Measurements from ENCODE around the gene PRMT2.

DNA sequence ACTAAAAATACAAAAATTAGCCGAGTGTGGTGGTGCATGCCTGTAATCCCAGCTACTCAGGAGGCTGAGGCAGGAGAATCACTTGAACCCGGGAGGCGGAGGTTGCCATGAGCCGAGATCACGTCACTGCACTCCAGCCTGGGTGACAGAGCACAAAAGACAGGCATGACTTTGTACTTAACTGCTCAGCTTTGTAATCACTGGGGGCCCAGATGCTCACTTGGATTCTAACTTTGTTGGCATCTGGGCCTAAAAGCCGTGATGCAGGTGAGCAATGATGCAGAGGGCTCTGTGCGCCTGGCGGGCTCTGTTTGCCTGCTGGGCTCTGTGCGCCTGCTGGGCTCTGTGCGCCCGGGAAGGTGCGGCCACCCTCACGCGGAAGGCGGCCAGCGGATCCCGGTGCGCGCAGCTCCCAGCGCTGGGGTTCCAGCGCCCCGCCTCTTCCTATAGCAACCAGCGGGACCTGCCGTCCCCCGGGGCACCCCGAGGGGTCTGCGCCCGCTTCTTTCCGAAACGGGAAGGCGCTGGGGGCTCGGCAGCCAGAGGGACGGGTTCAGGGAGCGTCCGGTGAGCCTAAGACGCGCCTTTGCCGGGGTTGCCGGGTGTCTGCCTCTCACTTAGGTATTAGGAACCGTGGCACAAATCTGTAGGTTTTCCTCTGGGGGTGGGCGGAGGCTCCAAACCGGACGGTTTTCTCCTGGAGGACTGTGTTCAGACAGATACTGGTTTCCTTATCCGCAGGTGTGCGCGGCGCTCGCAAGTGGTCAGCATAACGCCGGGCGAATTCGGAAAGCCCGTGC, 31.7 kb downstream of the PRMT2 start:
- TF ChIP-seq, protein P1, sequence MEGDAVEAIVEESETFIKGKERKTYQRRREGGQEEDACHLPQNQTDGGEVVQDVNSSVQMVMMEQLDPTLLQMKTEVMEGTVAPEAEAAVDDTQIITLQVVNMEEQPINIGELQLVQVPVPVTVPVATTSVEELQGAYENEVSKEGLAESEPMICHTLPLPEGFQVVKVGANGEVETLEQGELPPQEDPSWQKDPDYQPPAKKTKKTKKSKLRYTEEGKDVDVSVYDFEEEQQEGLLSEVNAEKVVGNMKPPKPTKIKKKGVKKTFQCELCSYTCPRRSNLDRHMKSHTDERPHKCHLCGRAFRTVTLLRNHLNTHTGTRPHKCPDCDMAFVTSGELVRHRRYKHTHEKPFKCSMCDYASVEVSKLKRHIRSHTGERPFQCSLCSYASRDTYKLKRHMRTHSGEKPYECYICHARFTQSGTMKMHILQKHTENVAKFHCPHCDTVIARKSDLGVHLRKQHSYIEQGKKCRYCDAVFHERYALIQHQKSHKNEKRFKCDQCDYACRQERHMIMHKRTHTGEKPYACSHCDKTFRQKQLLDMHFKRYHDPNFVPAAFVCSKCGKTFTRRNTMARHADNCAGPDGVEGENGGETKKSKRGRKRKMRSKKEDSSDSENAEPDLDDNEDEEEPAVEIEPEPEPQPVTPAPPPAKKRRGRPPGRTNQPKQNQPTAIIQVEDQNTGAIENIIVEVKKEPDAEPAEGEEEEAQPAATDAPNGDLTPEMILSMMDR (IDR thresholded peaks at IDR 0.05), result no peak
- TF ChIP-seq, protein P2, sequence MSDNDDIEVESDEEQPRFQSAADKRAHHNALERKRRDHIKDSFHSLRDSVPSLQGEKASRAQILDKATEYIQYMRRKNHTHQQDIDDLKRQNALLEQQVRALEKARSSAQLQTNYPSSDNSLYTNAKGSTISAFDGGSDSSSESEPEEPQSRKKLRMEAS (IDR thresholded peaks at IDR 0.05), result no peak
- TF ChIP-seq, protein P3, sequence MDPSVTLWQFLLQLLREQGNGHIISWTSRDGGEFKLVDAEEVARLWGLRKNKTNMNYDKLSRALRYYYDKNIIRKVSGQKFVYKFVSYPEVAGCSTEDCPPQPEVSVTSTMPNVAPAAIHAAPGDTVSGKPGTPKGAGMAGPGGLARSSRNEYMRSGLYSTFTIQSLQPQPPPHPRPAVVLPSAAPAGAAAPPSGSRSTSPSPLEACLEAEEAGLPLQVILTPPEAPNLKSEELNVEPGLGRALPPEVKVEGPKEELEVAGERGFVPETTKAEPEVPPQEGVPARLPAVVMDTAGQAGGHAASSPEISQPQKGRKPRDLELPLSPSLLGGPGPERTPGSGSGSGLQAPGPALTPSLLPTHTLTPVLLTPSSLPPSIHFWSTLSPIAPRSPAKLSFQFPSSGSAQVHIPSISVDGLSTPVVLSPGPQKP (IDR thresholded peaks at IDR 0.05; ENCODE audit: low read depth, low read length), result no peak
- TF ChIP-seq CHD2 (IDR thresholded peaks at IDR 0.05; ENCODE audit: low read length, partially characterized antibody), result no peak
- no peak for TF ChIP-seq CBX8 (IDR thresholded peaks at IDR 0.05)
- TF ChIP-seq RAD21 (conservative IDR thresholded peaks at IDR 0.05 in 1 of 2, IDR thresholded peaks at IDR 0.05 in 1 of 2), result no peak

Data from A549 (cell line).